T-cell (primary cell): ENCODE data around the gene MDM1. TPM values are rescaled to one million over a fixed set of nuclear protein-coding genes. Genes with fewer than 3 reads are reported as not detected.

ENCODE experiments used
- ATAC-seq, 4 experiments: fragments of 200-7000 bp in 3 of 4; fragments of 150-1000 bp in 1 of 4; cut with Tn5 transposase; replicated peaks in 1 of 4; 1 replicate in 3 of 4; 2 replicates in 1 of 4; pipeline ENCODE4 v1.10.0; 2021; ENCODE audit warnings: moderate library complexity in 3 of 4, mild to moderate bottlenecking in 2 of 4, moderate number of reproducible peaks in 1 of 4
- CTCF ChIA-PET, 2 donors: fragments of 300-600 bp; sonication (Branson Sonifier 250); formaldehyde crosslinking; loops; one replicate each; lab custom pipeline; 2022; ENCODE audit warnings: antibody characterized with exemption in 2 of 2; lab: Charles Lee
- POLR2A ChIA-PET, 2 donors: fragments of 300-600 bp; sonication (Branson Sonifier 250); formaldehyde crosslinking; loops; one replicate each; lab custom pipeline; 2022; ENCODE audit warnings: antibody characterized with exemption in 2 of 2; lab: Charles Lee
- DNase-seq, 35 experiments: peaks; one replicate each; pipeline versions ENCODE4 v3.0.0 to v3.0.0-alpha.2; 2013 to 2023
- H3K27ac ChIP-seq: one replicate; pipeline ENCODE4 v1.5.1; 2013; ENCODE audit warnings: low read length
- H3K27me3 ChIP-seq, 2 experiments: replicated peaks in 1 of 2; 1 replicate in 1 of 2; 2 replicates in 1 of 2; pipeline versions ENCODE4 v1.6.1 to v1.7.0; 2013; ENCODE audit warnings: low read length in 1 of 2, mixed read lengths in 1 of 2; ENCODE audit not compliant: control insufficient read depth in 2 of 2, insufficient read depth in 2 of 2; ENCODE audit errors: extremely low read depth in 1 of 2
- H3K36me3 ChIP-seq, 2 donors: 1 replicate in 1 of 2; 2 replicates in 1 of 2; pipeline versions ENCODE4 v1.6.1 to v1.7.0; 2013; ENCODE audit warnings: low read length in 1 of 2; ENCODE audit not compliant: control insufficient read depth in 2 of 2, insufficient read depth in 1 of 2; ENCODE audit errors: extremely low read depth in 1 of 2
- H3K4me1 ChIP-seq, 2 experiments: 1 replicate in 1 of 2; 2 replicates in 1 of 2; pipeline versions ENCODE4 v1.6.1 to v1.7.0; 2013; ENCODE audit warnings: low read length in 2 of 2, mixed read lengths in 1 of 2; ENCODE audit not compliant: insufficient read depth in 2 of 2, control insufficient read depth in 1 of 2; ENCODE audit errors: extremely low read depth in 1 of 2
- H3K4me3 ChIP-seq, 2 donors: 1 replicate in 1 of 2; 2 replicates in 1 of 2; pipeline versions ENCODE4 v1.5.1 to v1.7.0; 2013; ENCODE audit warnings: mild to moderate bottlenecking in 2 of 2, low read length in 1 of 2, moderate library complexity in 1 of 2; ENCODE audit not compliant: control insufficient read depth in 1 of 2; ENCODE audit errors: extremely low read depth in 1 of 2
- H3K9me3 ChIP-seq: 2 replicates; pipeline ENCODE4 v1.7.0; 2013
- H3K27ac Mint-ChIP-seq, 2 donors: one replicate each; pipeline ENCODE4 v1.8.0; 2020 to 2021; ENCODE audit warnings: mild to moderate bottlenecking in 2 of 2, mixed read lengths in 2 of 2
- H3K27me3 Mint-ChIP-seq, 2 donors: one replicate each; pipeline ENCODE4 v1.8.0; 2021 to 2022; ENCODE audit warnings: mixed read lengths in 2 of 2
- H3K36me3 Mint-ChIP-seq: one replicate; pipeline ENCODE4 v1.8.0; 2021; ENCODE audit warnings: mixed read lengths
- H3K4me1 Mint-ChIP-seq, 3 donors: one replicate each; pipeline ENCODE4 v1.8.0; 2020 to 2022; ENCODE audit warnings: mixed read lengths in 3 of 3, mild to moderate bottlenecking in 1 of 3
- H3K4me3 Mint-ChIP-seq, 3 donors: one replicate each; pipeline ENCODE4 v1.8.0; 2020 to 2022; ENCODE audit warnings: mild to moderate bottlenecking in 3 of 3, mixed read lengths in 3 of 3, moderate library complexity in 3 of 3
- H3K9me3 Mint-ChIP-seq, 3 donors: one replicate each; pipeline ENCODE4 v1.8.0; 2020 to 2022; ENCODE audit warnings: mixed read lengths in 3 of 3
- WGBS: methylation state at CpG from one replicate; pipeline ENCODE4 v1.1.5; 2013; ENCODE audit warnings: missing lambda C conversion rate; ENCODE audit not compliant: insufficient coverage; 5-methylcytosine and 5-hydroxymethylcytosine counted together
- total RNA-seq, 35 experiments: library from RNA in 6 of 35; stranded (reverse) in 6 of 35; fragments of 120-200 nt in 1 of 35; gene quantifications; one replicate each; pipeline versions ENCODE4 v1.2.1 to v1.2.4 and lab custom pipeline; 2013 to 2026

MDM1 gene
- total RNA-seq, 5 donors from 2014 or later (not counting 1 experiment from before 2014, with no cell fraction given) = 21.1 to 25.7 (median 23.8) TPM

GRCh38 chr12:68367116-68367515, 35.0 kb upstream of the MDM1 start:
- Mint-ChIP-seq H3K4me1 (peaks cover 61 to 85% (median 78%) of the 10 kb centered on the region in 3 donors), H3K36me3 (no peaks in the 10 kb centered on the region), H3K9me3 (no peaks in the 10 kb centered on the region), H3K4me3 (peak overlapping the region in 1 of 3 donors; percentile 47), H3K27me3 (no peaks in the 10 kb centered on the region), H3K27ac (peak overlapping the region; percentile 89 to 91)
- POLR2A ChIA-PET = no interaction called here
- Histone ChIP-seq H3K27ac (peak overlapping the region; percentile 91), H3K27me3 (no peaks in the 10 kb centered on the region), H3K4me1 (peaks cover 47 to 67% of the 10 kb centered on the region in 2 experiments), H3K36me3 (no peaks in the 10 kb centered on the region), H3K4me3 (no peak overlapping the region), H3K9me3 (no peaks in the 10 kb centered on the region)
- 40% methylated on average over 1 of the region's 1 CpG for WGBS
- ATAC-seq = no peak
- no peak for DNase-seq
- CTCF ChIA-PET = no interaction called here

- no peaks in the 10 kb centered on the region for H3K9me3 Mint-ChIP-seq
- Histone ChIP-seq H3K27ac (peak overlapping the region; percentile 91), H3K9me3 (no peaks in the 10 kb centered on the region), H3K4me1 (peaks cover 47 to 62% of the 10 kb centered on the region in 2 experiments), H3K4me3 (peak overlapping the region; percentile 39 to 49), H3K27me3 (no peaks in the 10 kb centered on the region), H3K36me3 (no peaks in the 10 kb centered on the region)
- H3K27me3 Mint-ChIP-seq = no peaks in the 10 kb centered on the region
- H3K27ac Mint-ChIP-seq = peak overlapping the region; percentile 92 to 97
- no peaks in the 10 kb centered on the region for H3K36me3 Mint-ChIP-seq
- peak; percentile 63 to 90 (median 80) for DNase-seq
- WGBS = 0% methylated on average over 12 of the region's 26 CpGs
- peak overlapping the region; percentile 67 to 79 (median 78) for H3K4me3 Mint-ChIP-seq
- peaks cover 59 to 78% (median 67%) of the 10 kb centered on the region in 3 donors for H3K4me1 Mint-ChIP-seq
- POLR2A ChIA-PET = interaction anchor here (0.6 to 1.0 kb wide), 5 partner anchors 51 to 1010 kb away, joined by 3 to 10 read pairs (median 4); no protein-coding TSS in a partner anchor
- CTCF ChIA-PET = interaction anchor here in 1 of 2 donors (0.5 to 1.2 kb wide), 6 partner anchors 9 to 443 kb away, joined by 3 to 5 read pairs (median 4); partner anchors contain the start of gene MDM2
- peak; percentile 91 to 94 (median 92) for ATAC-seq
Observed at GRCh38 chr12:68364893-68365725, 32.9 kb upstream of the MDM1 start.

GRCh38 chr12:68364328-68364727, 32.2 kb upstream of the MDM1 start:
- ATAC-seq (no peak), DNase-seq (no peak)
- Mint-ChIP-seq H3K9me3 (no peaks in the 10 kb centered on the region), H3K4me3 (peak overlapping the region; percentile 67 to 79 (median 78)), H3K27me3 (no peaks in the 10 kb centered on the region), H3K4me1 (peaks cover 58 to 74% (median 72%) of the 10 kb centered on the region in 3 donors), H3K36me3 (no peaks in the 10 kb centered on the region), H3K27ac (peak overlapping the region; percentile 92 to 97)
- ChIA-PET CTCF (interaction anchor here in 1 of 2 donors (0.5 kb wide), 1 partner anchor 173 kb away, joined by 5 read pairs; no protein-coding TSS in a partner anchor), POLR2A (interaction anchor here in 1 of 2 donors (0.6 kb wide), 1 partner anchor 83 kb away, joined by 10 read pairs; no protein-coding TSS in a partner anchor)
- Histone ChIP-seq H3K27me3 (no peaks in the 10 kb centered on the region), H3K9me3 (no peaks in the 10 kb centered on the region), H3K4me1 (peaks cover 49 to 58% of the 10 kb centered on the region in 2 experiments), H3K27ac (peak overlapping the region; percentile 91), H3K36me3 (no peaks in the 10 kb centered on the region), H3K4me3 (no peak overlapping the region)
- no CpG with 5 or more reads among the region's 3 CpGs for WGBS

- Histone ChIP-seq H3K27me3 (no peaks in the 10 kb centered on the region), H3K36me3 (no peaks in the 10 kb centered on the region), H3K4me1 (peaks cover 39 to 40% of the 10 kb centered on the region in 2 experiments), H3K27ac (no peak overlapping the region), H3K9me3 (no peaks in the 10 kb centered on the region), H3K4me3 (no peak overlapping the region)
- peak overlapping the region in 1 of 2 donors; percentile 26 for H3K27ac Mint-ChIP-seq
- no peaks in the 10 kb centered on the region for H3K36me3 Mint-ChIP-seq
- no peak overlapping the region for H3K4me3 Mint-ChIP-seq
- POLR2A ChIA-PET = interaction anchor here in 1 of 2 donors (0.5 kb wide), 2 partner anchors 326 to 481 kb away, joined by 4 to 5 read pairs; no protein-coding TSS in a partner anchor
- no peaks in the 10 kb centered on the region for H3K27me3 Mint-ChIP-seq
- H3K9me3 Mint-ChIP-seq = no peaks in the 10 kb centered on the region
- DNase-seq = no peak
- CTCF ChIA-PET = interaction anchor here in 1 of 2 donors (0.6 kb wide), 1 partner anchor 17 kb away, joined by 3 read pairs; no protein-coding TSS in a partner anchor
- ATAC-seq = no peak
- peaks cover 51 to 63% (median 59%) of the 10 kb centered on the region in 3 donors for H3K4me1 Mint-ChIP-seq
Observed at GRCh38 chr12:68361953-68362352, 29.8 kb upstream of the MDM1 start.

- CTCF ChIA-PET = interaction anchor here (0.6 to 1.8 kb wide), 16 partner anchors 7 to 895 kb away, joined by 3 to 9 read pairs (median 3); partner anchors contain the start of genes MDM2 (in 1 of the 2) and NUP107 (in 1 of the 2)
- H3K27ac Mint-ChIP-seq = no peak overlapping the region
Observed at GRCh38 chr12:68359674-68360073, 27.5 kb upstream of the MDM1 start.

More at GRCh38 chr12:68359674-68360073, 27.5 kb upstream of the MDM1 start:
- H3K36me3 ChIP-seq = no peaks in the 10 kb centered on the region
- ATAC-seq (no peak), DNase-seq (no peak)
- Mint-ChIP-seq H3K4me1 (peaks cover 30 to 44% (median 38%) of the 10 kb centered on the region in 3 donors), H3K27me3 (no peaks in the 10 kb centered on the region), H3K9me3 (no peaks in the 10 kb centered on the region), H3K36me3 (no peaks in the 10 kb centered on the region), H3K4me3 (no peak overlapping the region)
- H3K4me1 ChIP-seq = peaks cover 22 to 24% of the 10 kb centered on the region in 2 experiments
- POLR2A ChIA-PET = interaction anchor here (0.6 to 1.0 kb wide), 3 partner anchors 9 to 276 kb away, joined by 3 to 7 read pairs (median 3); no protein-coding TSS in a partner anchor
- no peaks in the 10 kb centered on the region for H3K27me3 ChIP-seq
- H3K9me3 ChIP-seq = no peaks in the 10 kb centered on the region
- H3K4me3 ChIP-seq = no peak overlapping the region
- no peak overlapping the region for H3K27ac ChIP-seq
